HG03520 (cell line): Measurements from ENCODE around the gene TULP4.
"Not testable (repeated sequence)": the region's sequence is repeated elsewhere in the genome, so short reads cannot be mapped to it uniquely, and the experiment has no call there.

ENCODE experiments used
- ATAC-seq: cut with Tn5 transposase; IDR thresholded peaks from one replicate; pipeline ENCODE4 v1.9.1; 2021; ENCODE audit warnings: mild to moderate bottlenecking, moderate library complexity; ENCODE audit not compliant: unreplicated experiment

Gene TULP4

GRCh38 chr6:158457616-158458278 lies 145.5 kb downstream of the TULP4 start:
- no peak for ATAC-seq

DNA sequence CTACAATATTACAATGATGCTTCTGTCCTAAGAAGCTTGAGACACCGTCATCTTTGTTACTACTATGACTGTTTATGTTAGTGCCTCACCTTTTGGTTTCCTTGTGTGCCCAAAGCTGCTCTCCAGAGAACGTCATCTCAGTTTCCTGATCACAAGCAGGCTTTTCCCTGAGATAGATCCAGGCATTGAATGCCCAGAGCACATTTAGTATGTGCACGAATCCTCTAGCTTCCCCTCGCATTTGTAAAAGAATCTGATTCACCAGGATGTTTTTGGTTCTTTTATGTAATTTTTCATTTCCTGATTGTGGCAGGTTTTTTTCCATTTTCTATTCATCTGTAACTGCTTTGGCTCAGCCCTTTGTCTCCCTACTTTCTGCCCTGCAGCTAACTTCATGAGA lies 147.5 kb downstream of the TULP4 start:
- no peak for ATAC-seq

GRCh38 chr6:158460602-158461169 lies 148.4 kb downstream of the TULP4 start:
- no peak for ATAC-seq

DNA sequence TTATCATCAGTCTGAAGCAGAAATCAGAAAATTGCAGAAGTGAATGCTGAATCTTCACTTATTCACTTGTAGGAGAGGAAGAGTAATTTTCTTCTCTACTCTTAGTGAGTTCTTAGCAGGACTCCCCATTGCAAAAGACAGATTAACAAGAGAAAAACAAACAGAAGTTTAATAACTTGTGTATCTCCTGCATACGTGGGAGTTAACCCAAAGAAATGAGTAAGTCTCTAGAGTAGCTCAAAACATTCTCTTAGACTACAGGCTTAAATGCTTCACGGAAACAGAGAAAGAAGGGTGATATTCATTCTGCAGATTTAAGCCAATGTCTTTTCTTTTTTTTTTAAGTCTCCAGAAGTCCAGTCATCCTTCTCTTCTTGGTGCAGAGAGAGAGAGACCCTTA lies 149.7 kb downstream of the TULP4 start:
- no peak for ATAC-seq

GRCh38 chr6:158464483-158464882 lies 152.2 kb downstream of the TULP4 start:
- ATAC-seq: no peak

- ATAC-seq: no peak
Observed at GRCh38 chr6:158465257-158465656, 153.0 kb downstream of the TULP4 start.

DNA sequence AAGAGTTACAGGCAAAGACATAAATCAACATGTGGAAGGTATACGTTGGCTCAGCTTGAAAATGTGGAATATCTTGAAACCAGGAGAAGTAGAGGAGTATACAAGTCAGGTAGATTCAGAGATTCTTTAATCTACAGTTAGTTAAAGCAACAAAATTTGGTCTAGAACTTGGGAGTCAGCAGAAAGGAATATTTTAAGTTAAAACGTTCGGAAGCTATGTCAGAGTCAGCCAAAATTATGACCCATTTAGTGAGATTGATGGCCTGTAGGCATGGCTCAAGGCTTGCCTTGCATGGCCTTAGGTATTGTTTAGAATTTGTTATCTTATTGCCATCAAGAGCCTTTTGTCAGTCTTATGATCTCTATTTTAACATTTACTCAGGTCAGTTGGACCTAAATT lies 153.5 kb downstream of the TULP4 start:
- ATAC-seq: no peak

DNA sequence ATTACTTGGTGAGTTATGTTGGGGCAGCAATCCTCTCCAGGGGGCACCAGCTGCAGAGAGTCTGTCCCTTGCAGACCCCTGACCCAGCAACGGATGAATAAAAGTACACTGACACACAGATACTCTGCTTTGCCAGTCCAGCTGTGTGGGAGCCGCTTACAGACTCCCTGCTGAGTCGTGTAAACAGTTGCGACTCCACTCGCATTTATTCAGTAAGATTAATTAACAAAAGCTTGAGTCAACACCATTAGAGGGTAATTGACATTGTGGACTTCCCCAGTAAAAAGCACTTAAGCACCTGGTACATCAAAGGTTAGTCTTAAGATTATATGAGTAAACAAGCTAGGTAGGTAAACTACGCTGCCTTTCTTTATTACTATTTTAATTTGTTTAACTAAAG lies 155.7 kb downstream of the TULP4 start:
- ATAC-seq: no peak

DNA sequence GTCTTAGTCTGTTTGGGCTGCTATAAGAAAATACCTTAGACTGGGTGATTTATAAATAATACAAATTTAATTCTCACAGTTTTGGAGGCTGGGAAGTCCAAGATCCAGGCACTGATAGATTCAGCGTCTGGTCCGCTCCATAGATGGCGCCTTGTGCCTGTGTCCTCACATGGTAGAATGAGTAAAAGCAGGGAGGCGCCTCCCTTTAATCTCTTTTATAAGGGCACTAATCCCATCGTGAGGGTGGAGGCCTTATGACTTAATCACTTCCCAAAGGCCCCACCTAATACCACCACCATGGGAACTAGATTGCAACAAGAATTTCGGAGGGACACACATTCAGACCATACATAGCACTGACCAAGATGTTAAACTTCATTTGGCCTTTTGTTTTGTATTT lies 156.4 kb downstream of the TULP4 start:
- no peak for ATAC-seq

- not testable (repeated sequence) for ATAC-seq
Observed at GRCh38 chr6:158470023-158470422, 157.8 kb downstream of the TULP4 start.

DNA sequence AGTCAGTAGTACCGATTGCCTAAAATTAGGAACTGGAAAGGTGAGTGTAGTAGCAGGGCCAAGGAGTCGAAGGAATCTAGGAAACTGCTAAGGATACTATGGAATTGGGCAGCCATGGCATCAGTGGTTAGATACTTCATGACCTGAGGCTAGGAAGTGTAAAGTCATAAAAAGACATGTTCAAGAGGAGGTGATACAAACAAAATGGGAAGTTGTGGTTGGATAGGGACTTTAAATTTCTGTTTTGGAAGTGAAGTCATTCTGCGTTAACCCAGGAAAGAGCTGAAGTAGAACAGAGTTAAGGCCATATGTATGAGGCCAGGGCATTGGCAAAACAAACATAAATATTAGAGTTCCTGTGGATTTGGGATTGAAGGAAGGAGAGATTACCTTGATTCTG lies 159.1 kb downstream of the TULP4 start:
- ATAC-seq: no peak

DNA sequence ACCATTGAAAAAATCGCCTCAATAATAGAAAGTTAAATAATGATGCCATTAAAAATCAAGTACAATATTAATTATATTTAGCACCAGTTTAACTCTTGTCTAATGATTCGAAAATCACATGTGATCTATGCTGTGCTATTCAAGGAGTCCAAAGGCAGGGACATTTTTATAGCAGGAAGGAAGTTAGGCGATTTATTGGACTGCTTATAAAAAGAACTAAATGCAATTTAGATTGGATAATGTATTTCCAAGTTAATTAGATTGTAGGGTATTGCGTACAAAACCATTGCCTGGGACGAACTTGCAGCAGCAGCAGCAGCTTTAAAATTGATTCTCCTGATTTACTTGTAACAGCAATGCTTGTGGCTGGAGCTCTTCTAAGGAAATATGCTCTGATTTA lies 160.2 kb downstream of the TULP4 start:
- ATAC-seq: no peak

- no peak for ATAC-seq
Observed at GRCh38 chr6:158474961-158475343, 162.7 kb downstream of the TULP4 start.

GRCh38 chr6:158475344-158476302 lies 163.4 kb downstream of the TULP4 start:
- ATAC-seq: peak; percentile 82

DNA sequence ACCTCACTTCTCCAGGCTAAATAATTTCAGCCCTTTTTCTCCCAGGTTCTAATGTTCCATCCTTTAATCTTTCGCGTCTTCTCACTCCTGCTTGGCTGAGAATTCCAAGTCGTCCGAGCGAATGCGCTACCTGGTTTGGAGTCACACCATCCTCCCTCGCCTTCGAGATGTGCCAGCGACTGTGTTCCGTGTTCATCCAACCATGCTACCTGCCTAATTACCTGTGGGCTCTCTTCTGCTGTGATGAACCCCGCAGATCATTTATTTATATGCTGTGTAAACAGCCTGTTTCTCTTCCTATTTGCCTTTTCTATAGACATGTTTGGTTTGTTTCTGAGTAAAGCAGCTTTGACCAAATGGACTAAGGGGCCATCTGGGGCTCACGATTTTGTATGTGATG lies 164.1 kb downstream of the TULP4 start:
- no peak for ATAC-seq

- not testable (repeated sequence) for ATAC-seq
Observed at GRCh38 chr6:158477722-158478121, 165.5 kb downstream of the TULP4 start.

DNA sequence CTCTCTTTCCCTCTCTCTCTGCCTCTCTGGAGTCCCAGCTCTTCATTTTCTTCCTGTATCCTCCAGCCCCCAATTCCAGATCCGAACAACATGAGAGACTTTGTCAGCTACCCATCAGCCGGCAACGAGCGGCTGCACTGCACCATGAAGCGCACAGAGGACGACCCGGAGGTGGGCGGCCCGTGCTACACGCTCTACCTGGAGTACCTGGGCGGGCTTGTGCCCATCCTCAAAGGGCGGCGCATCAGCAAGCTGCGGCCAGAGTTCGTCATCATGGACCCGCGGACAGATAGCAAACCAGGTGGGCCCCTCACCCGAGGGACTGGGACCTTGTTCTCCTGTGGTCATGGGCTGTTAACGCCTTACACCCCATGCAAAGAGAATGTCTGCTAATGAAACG lies 168.7 kb downstream of the TULP4 start:
- no peak for ATAC-seq

- no peak for ATAC-seq
Observed at GRCh38 chr6:158481690-158482473, 169.6 kb downstream of the TULP4 start.

GRCh38 chr6:158485431-158485830 lies 173.2 kb downstream of the TULP4 start:
- ATAC-seq: no peak

GRCh38 chr6:158487495-158487894 lies 175.2 kb downstream of the TULP4 start:
- ATAC-seq: no peak

GRCh38 chr6:158488065-158488464 lies 175.8 kb downstream of the TULP4 start:
- ATAC-seq: no peak
